HEK293 (cell line): ENCODE results near the gene RAB17.

Source experiments
- CTCF ChIP-seq: fragments of 450-650 bp; formaldehyde crosslinking; IDR thresholded peaks from 2 replicates; pipeline ENCODE4 v1.5.1; 2016; ENCODE audit warnings: missing biosample characterization, missing genetic modification characterization
- MYNN ChIP-seq: fragments of 450-650 bp; formaldehyde crosslinking; IDR thresholded peaks from 2 replicates; pipeline ENCODE4 v1.5.1; 2016; ENCODE audit warnings: missing biosample characterization, missing genetic modification characterization, borderline replicate concordance
- PRDM10 ChIP-seq: fragments of 450-650 bp; formaldehyde crosslinking; IDR thresholded peaks from 2 replicates; pipeline ENCODE4 v1.5.1; 2016; ENCODE audit warnings: missing biosample characterization, missing genetic modification characterization
- REST ChIP-seq: fragments of 450-650 bp; formaldehyde crosslinking; IDR thresholded peaks from 2 replicates; pipeline ENCODE4 v1.5.1; 2016; ENCODE audit warnings: missing biosample characterization, missing genetic modification characterization
- TCF7L2 ChIP-seq: IDR thresholded peaks from 2 replicates; pipeline ENCODE4 v1.6.1; 2011; ENCODE audit warnings: low read depth, mild to moderate bottlenecking, inconsistent platforms, low read length, moderate library complexity, borderline replicate concordance
- ZNF132 ChIP-seq: fragments of 450-650 bp; formaldehyde crosslinking; IDR thresholded peaks from 2 replicates; pipeline ENCODE4 v1.5.1; 2017; ENCODE audit warnings: missing biosample characterization, missing genetic modification characterization, borderline replicate concordance
- ZNF175 ChIP-seq: fragments of 450-650 bp; formaldehyde crosslinking; IDR thresholded peaks from 2 replicates; pipeline ENCODE4 v1.5.1; 2016; ENCODE audit warnings: missing biosample characterization, missing genetic modification characterization
- ZNF239 ChIP-seq: fragments of 450-650 bp; formaldehyde crosslinking; IDR thresholded peaks from 2 replicates; pipeline ENCODE4 v1.5.1; 2016; ENCODE audit warnings: missing biosample characterization, missing genetic modification characterization
- ZNF311 ChIP-seq: fragments of 450-650 bp; formaldehyde crosslinking; IDR thresholded peaks from 2 replicates; pipeline ENCODE4 v1.5.1; 2017; ENCODE audit warnings: missing biosample characterization, missing genetic modification characterization, borderline replicate concordance
- ZNF416 ChIP-seq: fragments of 450-650 bp; formaldehyde crosslinking; IDR thresholded peaks from 2 replicates; pipeline ENCODE4 v1.5.1; 2016; ENCODE audit warnings: missing biosample characterization, missing genetic modification characterization
- ZNF530 ChIP-seq: fragments of 450-650 bp; formaldehyde crosslinking; IDR thresholded peaks from 2 replicates; pipeline ENCODE4 v1.5.1; 2016; ENCODE audit warnings: low read depth, missing biosample characterization, missing genetic modification characterization
- ZNF585B ChIP-seq: fragments of 450-650 bp; formaldehyde crosslinking; IDR thresholded peaks from 2 replicates; pipeline ENCODE4 v1.5.1; 2016; ENCODE audit warnings: missing biosample characterization, missing genetic modification characterization
- ZNF707 ChIP-seq: fragments of 450-650 bp; formaldehyde crosslinking; IDR thresholded peaks from 2 replicates; pipeline ENCODE4 v1.5.1; 2016; ENCODE audit warnings: missing biosample characterization, missing genetic modification characterization

- TF ChIP-seq ZNF311 (tag by site-specific recombination) (no peak), CTCF (tag by site-specific recombination) (no peak), ZNF175 (tag by site-specific recombination) (no peak), ZNF416 (tag by site-specific recombination) (no peak), ZNF530 (tag by site-specific recombination) (no peak), REST (tag by site-specific recombination) (no peak), ZNF132 (no peak), ZNF239 (tag by site-specific recombination) (no peak), TCF7L2 (no peak), MYNN (tag by site-specific recombination) (no peak), ZNF585B (tag by site-specific recombination) (no peak), ZNF707 (tag by site-specific recombination) (no peak), PRDM10 (tag by site-specific recombination) (no peak)
These were observed 14.4 kb upstream of the RAB17 start for GRCh38 chr2:237604960-237605359.
